ENCODE measurements around the gene OR8J1.

The OR8J1 gene

DNA sequence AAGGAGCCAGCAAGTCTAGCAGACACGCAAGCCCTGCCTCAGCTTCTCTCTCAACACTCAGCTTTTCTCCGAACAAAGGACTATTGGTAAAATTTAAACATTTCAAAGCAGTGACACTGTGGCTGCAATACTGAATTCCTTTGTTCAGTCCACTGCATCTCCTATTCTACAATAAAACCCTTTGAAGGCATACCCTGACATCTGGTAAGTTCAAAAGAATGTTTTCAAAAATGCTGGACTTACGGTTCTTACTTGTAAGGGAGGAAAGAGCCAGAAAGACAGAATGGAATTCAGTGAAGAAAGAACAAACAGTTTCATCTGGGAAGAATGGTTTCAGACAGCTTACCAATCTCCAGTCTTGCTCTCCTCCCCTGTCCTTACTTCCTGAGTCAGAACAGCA, 20.9 kb upstream of the OR8J1 start:
- TF ChIP-seq FOXP2 (optimal IDR thresholded peaks at IDR 0.05; ENCODE audit: borderline replicate concordance, extremely low read depth, extremely low read length, insufficient read depth) (no peak), POLR2AphosphoS5 (IDR thresholded peaks at IDR 0.05; ENCODE audit: low read depth, low read length) (no peak), SIN3A (IDR thresholded peaks at IDR 0.05; ENCODE audit: borderline replicate concordance, insufficient read depth, low read length) (no peak), TAF1 (IDR thresholded peaks at IDR 0.05; ENCODE audit: borderline replicate concordance, insufficient read depth, low read length) (no peak)
- TF ChIP-seq, protein P1, sequence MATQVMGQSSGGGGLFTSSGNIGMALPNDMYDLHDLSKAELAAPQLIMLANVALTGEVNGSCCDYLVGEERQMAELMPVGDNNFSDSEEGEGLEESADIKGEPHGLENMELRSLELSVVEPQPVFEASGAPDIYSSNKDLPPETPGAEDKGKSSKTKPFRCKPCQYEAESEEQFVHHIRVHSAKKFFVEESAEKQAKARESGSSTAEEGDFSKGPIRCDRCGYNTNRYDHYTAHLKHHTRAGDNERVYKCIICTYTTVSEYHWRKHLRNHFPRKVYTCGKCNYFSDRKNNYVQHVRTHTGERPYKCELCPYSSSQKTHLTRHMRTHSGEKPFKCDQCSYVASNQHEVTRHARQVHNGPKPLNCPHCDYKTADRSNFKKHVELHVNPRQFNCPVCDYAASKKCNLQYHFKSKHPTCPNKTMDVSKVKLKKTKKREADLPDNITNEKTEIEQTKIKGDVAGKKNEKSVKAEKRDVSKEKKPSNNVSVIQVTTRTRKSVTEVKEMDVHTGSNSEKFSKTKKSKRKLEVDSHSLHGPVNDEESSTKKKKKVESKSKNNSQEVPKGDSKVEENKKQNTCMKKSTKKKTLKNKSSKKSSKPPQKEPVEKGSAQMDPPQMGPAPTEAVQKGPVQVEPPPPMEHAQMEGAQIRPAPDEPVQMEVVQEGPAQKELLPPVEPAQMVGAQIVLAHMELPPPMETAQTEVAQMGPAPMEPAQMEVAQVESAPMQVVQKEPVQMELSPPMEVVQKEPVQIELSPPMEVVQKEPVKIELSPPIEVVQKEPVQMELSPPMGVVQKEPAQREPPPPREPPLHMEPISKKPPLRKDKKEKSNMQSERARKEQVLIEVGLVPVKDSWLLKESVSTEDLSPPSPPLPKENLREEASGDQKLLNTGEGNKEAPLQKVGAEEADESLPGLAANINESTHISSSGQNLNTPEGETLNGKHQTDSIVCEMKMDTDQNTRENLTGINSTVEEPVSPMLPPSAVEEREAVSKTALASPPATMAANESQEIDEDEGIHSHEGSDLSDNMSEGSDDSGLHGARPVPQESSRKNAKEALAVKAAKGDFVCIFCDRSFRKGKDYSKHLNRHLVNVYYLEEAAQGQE (IDR thresholded peaks at IDR 0.05; ENCODE audit: insufficient read depth in 1 of 2, low read depth in 2 of 2, low read length in 2 of 2): no peak

DNA sequence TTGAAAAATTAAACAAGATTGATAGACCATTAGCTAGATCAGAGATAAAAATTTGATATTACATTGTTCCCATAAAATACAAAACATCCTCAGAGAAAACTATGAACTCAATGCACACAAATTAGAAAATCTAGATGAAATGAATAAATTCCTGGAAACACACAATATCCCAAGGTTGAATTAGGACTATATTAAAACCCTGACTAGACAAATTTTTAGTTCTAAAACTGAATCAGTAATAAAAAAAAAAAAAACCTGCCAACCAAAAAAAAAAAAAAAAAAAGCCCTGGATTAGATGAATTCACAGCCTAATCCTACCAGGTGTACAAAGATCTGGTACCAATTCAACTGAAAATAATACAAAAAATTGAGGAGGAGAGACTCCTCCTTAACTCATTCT, 13.8 kb upstream of the OR8J1 start:
- TF ChIP-seq, protein P1 (IDR thresholded peaks at IDR 0.05; ENCODE audit: insufficient read depth in 1 of 2, low read depth in 2 of 2, low read length in 2 of 2): no peak
- no peak for TF ChIP-seq FOXP2 (optimal IDR thresholded peaks at IDR 0.05; ENCODE audit: borderline replicate concordance, extremely low read depth, extremely low read length, insufficient read depth)
- TF ChIP-seq POLR2AphosphoS5 (IDR thresholded peaks at IDR 0.05; ENCODE audit: low read depth, low read length): no peak
- TF ChIP-seq SIN3A (IDR thresholded peaks at IDR 0.05; ENCODE audit: borderline replicate concordance, insufficient read depth, low read length): no peak
- TF ChIP-seq TAF1 (IDR thresholded peaks at IDR 0.05; ENCODE audit: borderline replicate concordance, insufficient read depth, low read length): no peak

DNA sequence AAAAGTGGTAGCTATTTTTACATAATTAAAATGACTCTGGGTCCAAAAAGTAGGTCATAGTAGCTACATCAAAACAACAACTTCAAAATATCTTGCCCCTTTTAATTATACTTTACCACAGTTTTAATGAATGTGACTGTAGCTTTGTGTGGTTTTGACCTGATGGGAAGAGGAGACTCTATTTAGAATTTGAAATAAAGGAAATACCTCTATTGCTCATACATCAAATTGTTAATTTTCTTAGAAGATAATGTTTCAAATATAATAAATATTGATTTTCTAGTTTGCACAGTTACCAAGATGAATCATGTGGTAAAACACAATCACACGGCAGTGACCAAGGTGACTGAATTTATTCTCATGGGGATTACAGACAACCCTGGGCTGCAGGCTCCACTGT, 8.4 kb upstream of the OR8J1 start, which contains the start of gene OR8K1:
OR8K1 (plus strand) TSS at position 301 of the 400 bp plus-strand sequence; CDS start at position 301, 0 bp downstream.
- no peak for TF ChIP-seq SIN3A (IDR thresholded peaks at IDR 0.05; ENCODE audit: borderline replicate concordance, insufficient read depth, low read length)
- no peak for TF ChIP-seq FOXP2 (optimal IDR thresholded peaks at IDR 0.05; ENCODE audit: borderline replicate concordance, extremely low read depth, extremely low read length, insufficient read depth)
- no peak for TF ChIP-seq TAF1 (IDR thresholded peaks at IDR 0.05; ENCODE audit: borderline replicate concordance, insufficient read depth, low read length)
- TF ChIP-seq POLR2AphosphoS5 (IDR thresholded peaks at IDR 0.05; ENCODE audit: low read depth, low read length): no peak

DNA sequence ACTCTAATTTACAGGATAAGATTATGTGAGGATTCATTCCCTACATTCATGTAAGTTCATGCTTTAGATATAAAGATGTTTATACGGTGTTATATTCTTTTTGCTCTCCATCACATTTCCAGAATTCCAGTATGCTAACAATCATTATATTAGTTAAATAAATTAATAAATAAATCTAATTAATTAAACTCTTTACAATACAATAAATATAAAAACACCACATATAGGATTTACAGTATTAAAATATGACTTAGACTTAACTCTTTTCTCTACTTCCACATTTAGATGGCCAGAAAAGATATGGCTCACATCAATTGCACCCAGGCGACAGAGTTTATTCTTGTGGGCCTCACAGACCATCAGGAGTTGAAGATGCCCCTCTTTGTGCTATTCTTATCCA, 21.2 kb downstream of the OR8J1 start, which contains the start of gene OR8U1:
OR8U1 (plus strand) TSS at position 301 of the 400 bp plus-strand sequence; CDS start at position 301, 0 bp downstream.
- no peak for TF ChIP-seq FOXP2 (optimal IDR thresholded peaks at IDR 0.05; ENCODE audit: borderline replicate concordance, extremely low read depth, extremely low read length, insufficient read depth)
- TF ChIP-seq, protein P1 (IDR thresholded peaks at IDR 0.05; ENCODE audit: insufficient read depth in 1 of 2, low read depth in 2 of 2, low read length in 2 of 2): no peak
- no peak for TF ChIP-seq SIN3A (IDR thresholded peaks at IDR 0.05; ENCODE audit: borderline replicate concordance, insufficient read depth, low read length)
- TF ChIP-seq TAF1 (IDR thresholded peaks at IDR 0.05; ENCODE audit: borderline replicate concordance, insufficient read depth, low read length): no peak
- no peak for TF ChIP-seq POLR2AphosphoS5 (IDR thresholded peaks at IDR 0.05; ENCODE audit: low read depth, low read length)

DNA sequence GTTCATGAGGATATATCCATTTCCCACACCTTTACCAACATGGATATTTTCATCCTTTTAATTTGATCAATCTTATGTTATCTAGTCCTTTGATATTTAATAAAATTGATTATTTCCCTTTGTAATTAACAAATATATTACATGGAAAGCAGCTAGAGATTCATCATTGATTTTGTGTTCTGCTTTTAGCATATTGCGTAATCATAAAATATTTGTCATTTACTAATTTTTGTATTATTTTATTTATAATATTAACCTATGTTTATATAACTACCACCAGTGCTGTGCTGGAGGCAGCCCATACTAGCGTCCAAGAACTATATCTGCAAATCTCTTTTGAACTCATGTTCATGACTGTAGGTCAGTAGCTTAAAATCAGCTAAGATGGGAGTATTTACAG, 26.0 kb downstream of the OR8J1 start:
- no peak for TF ChIP-seq POLR2AphosphoS5 (IDR thresholded peaks at IDR 0.05; ENCODE audit: low read depth, low read length)
- TF ChIP-seq TAF1 (IDR thresholded peaks at IDR 0.05; ENCODE audit: borderline replicate concordance, insufficient read depth, low read length): no peak
- TF ChIP-seq FOXP2 (optimal IDR thresholded peaks at IDR 0.05; ENCODE audit: borderline replicate concordance, extremely low read depth, extremely low read length, insufficient read depth): no peak
- no peak for TF ChIP-seq SIN3A (IDR thresholded peaks at IDR 0.05; ENCODE audit: borderline replicate concordance, insufficient read depth, low read length)
- TF ChIP-seq, protein P1 (IDR thresholded peaks at IDR 0.05; ENCODE audit: insufficient read depth in 1 of 2, low read depth in 2 of 2, low read length in 2 of 2): no peak

Data from PFSK-1 (cell line).